OCI-LY7 (cell line): ENCODE results near the gene ZNF469. TPM values are rescaled to one million over a fixed set of nuclear protein-coding genes. Genes with fewer than 3 reads are reported as not detected.

Experiments used
- BruUV-seq: library from RNA; stranded (reverse); fragments of 400-500 nt; replicated peaks from 2 replicates; lab custom pipeline; 2021; lab: Mats Ljungman, UMichigan
- CTCF ChIA-PET: fragments of 300-600 bp; sonication (Branson Sonifier 250); formaldehyde crosslinking; loops from one replicate; lab custom pipeline; 2022; ENCODE audit warnings: antibody characterized with exemption; ENCODE audit not compliant: unreplicated experiment; lab: Charles Lee
- POLR2A ChIA-PET: fragments of 300-600 bp; sonication (Branson Sonifier 250); formaldehyde crosslinking; loops from one replicate; lab custom pipeline; 2022; ENCODE audit warnings: antibody characterized with exemption; lab: Charles Lee
- DNase-seq: peaks from one replicate; pipeline ENCODE4 v3.0.0-alpha.2; 2015; ENCODE audit warnings: low spot score
- H2AFZ ChIP-seq: fragments of 200-600 bp; sonication (generic), shearing (Covaris generic); 2 replicates; pipeline ENCODE4 v1.6.1; 2014; ENCODE audit warnings: mild to moderate bottlenecking, antibody characterized with exemption, low read length, moderate library complexity
- H3K27ac ChIP-seq: fragments of 200-600 bp; sonication (generic); 2 replicates; pipeline ENCODE4 v1.5.1; 2014; ENCODE audit warnings: mixed run types, low read depth, mild to moderate bottlenecking, moderate library complexity, low read length, inconsistent platforms; ENCODE audit not compliant: poor library complexity, severe bottlenecking
- H3K36me3 ChIP-seq: fragments of 200-600 bp; sonication (generic); 2 replicates; pipeline ENCODE4 v1.6.1; 2014; ENCODE audit warnings: mild to moderate bottlenecking, antibody characterized with exemption, low read length, moderate library complexity, mixed read lengths; ENCODE audit not compliant: insufficient read depth
- H3K4me1 ChIP-seq: fragments of 200-600 bp; sonication (generic); 2 replicates; pipeline ENCODE4 v1.5.1; 2014; ENCODE audit warnings: mild to moderate bottlenecking, low read length; ENCODE audit not compliant: insufficient read depth, poor library complexity, severe bottlenecking
- H3K4me2 ChIP-seq: fragments of 200-600 bp; sonication (generic); 2 replicates; pipeline ENCODE4 v1.6.1; 2014; ENCODE audit warnings: mild to moderate bottlenecking, low read length
- H3K4me3 ChIP-seq: fragments of 200-600 bp; sonication (generic); 2 replicates; pipeline ENCODE4 v1.5.1; 2014; ENCODE audit warnings: mild to moderate bottlenecking, low read depth, low read length; ENCODE audit not compliant: poor library complexity, severe bottlenecking
- H3K79me2 ChIP-seq: fragments of 200-600 bp; sonication (generic); 2 replicates; pipeline ENCODE4 v1.6.1; 2016; ENCODE audit warnings: low read depth, mild to moderate bottlenecking, low read length, moderate library complexity, mixed read lengths; ENCODE audit not compliant: insufficient read depth
- H3K9me2 ChIP-seq: fragments of 200-600 bp; sonication (generic); 2 replicates; pipeline ENCODE4 v1.6.1; 2016; ENCODE audit warnings: mild to moderate bottlenecking, low read length, mixed read lengths; ENCODE audit not compliant: insufficient read depth
- H3K9me3 ChIP-seq: fragments of 200-600 bp; sonication (generic); 2 replicates; pipeline ENCODE4 v1.6.1; 2014; ENCODE audit warnings: mild to moderate bottlenecking, mixed run types, low read length, mixed read lengths
- H4K20me1 ChIP-seq: fragments of 200-600 bp; sonication (generic); 2 replicates; pipeline ENCODE4 v1.6.1; 2014; ENCODE audit warnings: mild to moderate bottlenecking, antibody characterized with exemption, low read length, moderate library complexity, mixed read lengths; ENCODE audit not compliant: insufficient read depth
- CTCF ChIP-seq: fragments of 200-600 bp; sonication (generic); conservative IDR thresholded peaks from 2 replicates; pipeline ENCODE4 v1.5.1; 2014; ENCODE audit warnings: mild to moderate bottlenecking, antibody characterized with exemption, low read length, moderate library complexity, mixed read lengths
- EZH2phosphoT487 ChIP-seq: fragments of 200-600 bp; sonication (generic); IDR thresholded peaks from 2 replicates; pipeline ENCODE4 v1.6.1; 2018; ENCODE audit warnings: low read depth, borderline replicate concordance, mild to moderate bottlenecking, mixed run types, antibody characterized with exemption, low read length, moderate library complexity, mixed read lengths
- intact Hi-C: fragments of 100-400 bp; cut with micrococcal nuclease; formaldehyde crosslinking; loops from one replicate; pipeline ENCODE4 v1.10.0; 2022; ENCODE audit not compliant: unreplicated experiment
- total RNA-seq, 2 experiments: library from RNA; depleted of rRNA in 1 of 2; stranded (reverse); fragments of >200 nt in 1 of 2; shearing (Covaris generic) in 1 of 2; gene quantifications; 2 replicates each; pipeline ENCODE4 v1.2.3, GENCODE V29; 2014 to 2022

Gene ZNF469
- total RNA-seq, 2 experiments from 2014 or later = under 0.01 TPM; not detected in 1

- Histone ChIP-seq H3K79me2 (no peaks in the 10 kb centered on the region), H3K4me1 (no peaks in the 10 kb centered on the region), H3K4me3 (no peak overlapping the region), H3K36me3 (no peaks in the 10 kb centered on the region), H3K4me2 (no peak overlapping the region), H3K27ac (no peak overlapping the region), H4K20me1 (no peaks in the 10 kb centered on the region), H3K9me2 (no peaks in the 10 kb centered on the region), H2AFZ (no peak overlapping the region), H3K9me3 (no peaks in the 10 kb centered on the region)
- no TSS peak for BruUV-seq
- POLR2A ChIA-PET = no interaction called here
- TF ChIP-seq CTCF (no peak), EZH2phosphoT487 (no peak)
- no peak for DNase-seq
- intact Hi-C loops = no loop called here
- CTCF ChIA-PET = no interaction called here
Measured at GRCh38 chr16:88421871-88422433, 39.2 kb downstream of the ZNF469 start.

DNA sequence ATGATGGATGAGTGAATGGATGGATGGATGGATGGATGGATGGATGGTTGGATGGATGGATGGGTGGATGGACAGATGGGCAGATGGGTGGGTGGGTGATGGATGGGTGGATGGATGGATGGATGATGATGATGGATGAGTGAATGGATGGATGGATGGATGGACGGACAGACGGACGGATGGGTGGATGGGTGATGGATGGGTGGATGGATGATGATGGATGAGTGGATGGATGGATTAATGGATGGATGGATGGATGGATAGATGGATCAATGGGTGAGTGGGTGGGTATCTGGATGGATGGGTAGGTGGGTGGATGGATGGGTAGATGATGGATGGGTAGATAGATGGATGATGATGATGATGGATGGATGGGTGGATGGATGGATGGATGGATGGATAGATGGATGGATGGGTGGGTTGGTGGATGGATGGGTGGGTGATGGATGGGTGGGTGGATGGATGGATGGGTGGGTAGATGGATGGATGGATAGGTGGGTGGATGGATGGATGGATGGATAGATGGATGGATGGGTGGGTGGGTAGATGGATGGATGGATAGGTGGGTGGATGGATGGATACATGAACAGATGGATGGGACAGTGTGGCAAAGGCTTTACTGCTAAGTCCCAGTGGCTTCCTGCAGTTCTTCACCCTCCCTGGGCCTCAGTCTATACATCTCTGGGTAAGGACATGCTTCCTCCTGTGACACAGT, 40.1 kb downstream of the ZNF469 start:
- CTCF ChIA-PET = no interaction called here
- intact Hi-C loops = no loop called here
- Histone ChIP-seq H2AFZ (no peak overlapping the region), H3K4me2 (no peak overlapping the region), H3K36me3 (no peaks in the 10 kb centered on the region), H3K79me2 (no peaks in the 10 kb centered on the region), H3K27ac (no peak overlapping the region), H3K4me1 (no peaks in the 10 kb centered on the region), H3K4me3 (no peak overlapping the region), H3K9me2 (no peaks in the 10 kb centered on the region), H4K20me1 (no peaks in the 10 kb centered on the region), H3K9me3 (no peaks in the 10 kb centered on the region)
- DNase-seq = no peak
- TF ChIP-seq CTCF (no peak), EZH2phosphoT487 (no peak)
- BruUV-seq = no TSS peak
- POLR2A ChIA-PET = no interaction called here

- POLR2A ChIA-PET = no interaction called here
- intact Hi-C loops = no loop called here
Measured at GRCh38 chr16:88423448-88423850, 40.7 kb downstream of the ZNF469 start.

More at GRCh38 chr16:88423448-88423850, 40.7 kb downstream of the ZNF469 start:
- Histone ChIP-seq H3K4me1 (no peaks in the 10 kb centered on the region), H3K79me2 (no peaks in the 10 kb centered on the region), H3K9me3 (no peaks in the 10 kb centered on the region), H3K27ac (no peak overlapping the region), H4K20me1 (no peaks in the 10 kb centered on the region), H3K36me3 (no peaks in the 10 kb centered on the region), H2AFZ (no peak overlapping the region), H3K4me2 (no peak overlapping the region), H3K4me3 (no peak overlapping the region), H3K9me2 (no peaks in the 10 kb centered on the region)
- CTCF ChIA-PET = no interaction called here
- no TSS peak for BruUV-seq
- TF ChIP-seq CTCF (no peak), EZH2phosphoT487 (no peak)
- no peak for DNase-seq
